HG02678 (cell line): ENCODE measurements around the gene SLAMF6.
"Not testable (repeated sequence)": the region's sequence is repeated elsewhere in the genome, so short reads cannot be mapped to it uniquely, and the experiment has no call there.

Experiments
- ATAC-seq: cut with Tn5 transposase; IDR thresholded peaks from one replicate; pipeline ENCODE4 v1.9.1; 2021; ENCODE audit warnings: mild to moderate bottlenecking, moderate library complexity; ENCODE audit not compliant: unreplicated experiment

Gene SLAMF6

GRCh38 chr1:160517519-160517918 lies 5.5 kb downstream of the SLAMF6 start:
- not testable (repeated sequence) for ATAC-seq

DNA sequence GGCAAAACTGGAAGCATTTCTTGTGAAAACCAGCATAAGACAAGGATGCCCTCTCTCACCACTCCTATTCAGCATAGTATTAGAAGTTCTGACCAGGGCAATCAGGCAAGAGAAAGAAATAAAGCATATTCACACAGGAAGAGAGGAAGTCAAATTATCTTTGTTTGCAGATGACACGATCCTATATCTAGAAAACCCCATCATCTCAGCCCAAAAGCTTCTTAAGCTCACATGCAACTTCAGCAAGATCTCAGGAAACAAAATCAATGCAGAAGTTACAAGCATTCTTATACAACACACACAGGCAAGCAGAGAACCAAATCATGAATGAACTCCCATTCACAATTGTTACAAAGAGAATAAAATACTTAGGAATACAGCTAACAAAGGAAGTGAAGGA lies 7.1 kb downstream of the SLAMF6 start:
- ATAC-seq = not testable (repeated sequence)

DNA sequence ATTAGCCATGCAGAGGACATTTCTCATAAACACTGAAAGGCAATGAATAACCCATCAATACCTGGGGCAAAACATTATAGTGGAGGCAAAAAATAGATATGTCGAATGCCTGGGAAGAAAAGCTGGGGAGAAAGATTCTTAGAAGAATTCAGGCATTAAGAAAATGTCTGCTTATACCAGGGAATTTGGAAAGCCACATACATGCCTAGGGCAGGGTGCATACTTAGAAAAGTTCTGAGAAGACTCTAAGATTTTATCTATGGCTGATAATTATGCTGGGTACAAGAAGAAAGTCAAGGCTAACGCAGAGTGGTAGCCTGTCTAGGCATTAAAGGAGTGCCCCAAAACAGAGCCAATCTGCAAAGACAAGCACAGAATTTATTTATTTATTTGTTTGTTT lies 18.4 kb downstream of the SLAMF6 start:
- ATAC-seq = no peak

GRCh38 chr1:160503087-160503486 lies 20.0 kb downstream of the SLAMF6 start:
- no peak for ATAC-seq

- ATAC-seq = no peak
Observed at GRCh38 chr1:160500321-160500990, 22.6 kb downstream of the SLAMF6 start.

GRCh38 chr1:160499631-160500030 lies 23.4 kb downstream of the SLAMF6 start:
- no peak for ATAC-seq

DNA sequence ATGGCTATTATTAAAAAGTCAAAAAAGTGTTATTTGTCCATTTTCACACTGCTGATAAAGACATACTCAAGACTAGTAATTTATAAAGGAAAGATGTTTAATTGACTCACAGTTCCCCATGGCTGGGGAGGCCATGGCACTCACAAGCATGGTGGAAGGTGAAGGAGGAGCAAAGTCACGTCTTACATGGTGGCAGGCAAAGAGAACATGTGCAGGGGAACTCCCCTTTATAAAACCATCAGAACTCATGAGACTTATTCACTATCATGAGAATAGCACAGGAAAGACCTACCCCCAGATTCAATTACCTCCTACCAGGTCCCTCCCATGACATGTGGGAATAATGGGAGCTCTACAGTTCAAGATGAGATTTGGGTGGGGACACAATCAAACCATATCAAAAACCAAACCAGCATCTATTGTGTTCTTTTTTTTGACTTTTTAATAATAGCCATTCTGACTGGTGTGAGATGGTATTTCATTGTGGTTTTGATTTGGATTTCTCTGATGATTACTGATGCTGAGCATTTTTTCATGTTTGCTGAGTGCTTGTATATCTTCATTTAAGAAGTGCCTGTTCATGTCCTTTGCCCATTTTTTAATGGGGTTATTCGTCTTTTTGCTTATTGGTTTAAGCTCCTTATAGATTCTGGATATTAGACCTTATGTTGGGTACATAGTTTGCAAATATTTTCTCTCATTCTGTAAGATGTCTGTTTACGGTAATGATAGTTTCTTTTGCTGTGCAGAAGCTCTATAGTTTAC lies 24.6 kb downstream of the SLAMF6 start:
- ATAC-seq = not testable (repeated sequence)

GRCh38 chr1:160496334-160496733 lies 26.7 kb downstream of the SLAMF6 start:
- no peak for ATAC-seq

DNA sequence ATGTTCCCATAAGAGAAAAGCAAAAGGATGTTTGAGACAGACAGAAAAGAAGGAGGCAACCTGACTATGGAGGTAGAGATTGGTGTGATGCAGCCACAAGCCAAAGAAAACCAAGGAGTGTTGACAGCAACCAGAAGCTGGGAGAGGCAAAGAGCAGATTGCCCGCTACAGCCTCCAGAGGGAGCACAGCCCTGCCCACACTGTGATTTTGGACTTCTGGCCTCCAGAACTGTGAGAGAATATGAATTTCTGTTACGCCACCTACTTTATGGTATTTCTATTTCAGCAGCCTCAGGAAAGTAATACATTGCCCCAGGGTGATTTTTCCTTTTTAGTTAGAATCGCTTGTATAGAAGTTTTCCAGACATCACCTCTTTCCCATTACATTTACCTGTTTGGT lies 28.4 kb downstream of the SLAMF6 start:
- no peak for ATAC-seq

DNA sequence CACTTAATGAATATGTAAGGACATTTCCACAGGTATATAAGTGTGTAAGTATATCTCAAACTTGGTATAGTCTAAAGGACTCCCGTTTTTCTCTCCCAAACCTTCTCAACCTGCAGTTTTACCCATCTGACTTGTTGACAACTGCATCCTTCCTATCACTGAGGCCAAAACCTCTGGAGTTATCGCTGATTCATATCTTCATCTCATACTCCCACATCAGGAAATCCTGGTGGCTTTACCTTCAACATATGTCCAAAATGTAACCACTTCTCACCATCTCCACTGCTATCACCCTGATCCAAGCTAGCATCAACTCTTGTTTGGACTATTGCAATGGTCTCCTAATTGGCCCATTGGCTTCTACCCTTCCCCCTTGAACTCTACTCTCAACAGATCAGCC lies 30.4 kb downstream of the SLAMF6 start:
- no peak for ATAC-seq

- no peak for ATAC-seq
Observed at GRCh38 chr1:160491981-160492380, 31.1 kb downstream of the SLAMF6 start.

DNA sequence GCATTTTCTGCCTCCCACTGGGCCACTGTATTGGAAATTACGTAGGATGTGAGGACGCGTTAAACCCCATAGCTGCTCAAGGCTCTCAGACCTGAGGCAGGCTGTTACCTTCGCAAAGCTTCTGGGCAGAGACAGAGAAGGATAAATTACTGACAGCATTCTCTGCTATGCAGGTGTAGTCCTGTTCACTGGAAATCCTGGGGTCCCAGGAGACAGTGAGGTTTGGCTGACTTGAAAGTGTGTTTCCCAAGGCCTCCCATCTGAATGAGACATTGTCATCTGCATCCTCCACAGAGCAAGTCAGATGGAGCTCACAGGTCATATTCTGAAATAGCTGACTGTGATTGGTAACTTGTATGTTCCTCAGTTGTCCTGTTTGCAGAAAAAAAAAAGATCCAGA lies 32.0 kb downstream of the SLAMF6 start:
- ATAC-seq = no peak

DNA sequence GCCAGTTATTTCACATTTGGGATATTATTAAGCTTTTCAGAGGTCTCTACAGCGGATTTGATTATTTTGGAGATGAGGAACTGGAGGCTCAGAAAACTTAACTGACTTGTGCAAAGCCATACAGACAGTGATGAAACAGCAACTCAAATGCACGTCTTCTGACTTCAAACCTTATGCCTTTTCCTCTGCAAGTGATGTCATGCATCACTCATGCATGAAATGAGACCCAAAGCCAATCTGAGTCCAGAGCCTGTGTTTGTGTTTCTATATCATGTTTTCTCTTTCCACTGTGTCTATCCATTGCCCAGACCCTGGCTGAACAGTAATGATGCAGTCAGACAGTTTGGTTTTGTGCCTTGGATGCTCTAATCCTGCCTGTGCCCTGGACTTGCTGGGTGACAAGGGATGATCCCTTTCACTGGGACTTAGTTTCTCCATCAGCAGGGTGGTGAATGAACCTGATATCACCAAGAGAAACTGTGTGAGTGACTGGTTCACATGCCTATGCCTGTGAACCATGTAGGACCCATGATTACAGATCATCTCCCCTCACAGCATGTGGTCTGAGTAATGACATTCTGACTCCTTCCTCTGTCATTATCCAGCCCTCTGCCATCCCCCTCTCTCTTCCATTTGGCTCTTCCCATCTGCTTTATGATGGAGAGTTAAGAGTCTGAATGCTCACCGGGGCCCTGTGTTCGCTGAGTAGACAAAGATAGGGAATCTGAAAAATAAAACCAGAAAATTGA lies 33.4 kb downstream of the SLAMF6 start:
- ATAC-seq = no peak

DNA sequence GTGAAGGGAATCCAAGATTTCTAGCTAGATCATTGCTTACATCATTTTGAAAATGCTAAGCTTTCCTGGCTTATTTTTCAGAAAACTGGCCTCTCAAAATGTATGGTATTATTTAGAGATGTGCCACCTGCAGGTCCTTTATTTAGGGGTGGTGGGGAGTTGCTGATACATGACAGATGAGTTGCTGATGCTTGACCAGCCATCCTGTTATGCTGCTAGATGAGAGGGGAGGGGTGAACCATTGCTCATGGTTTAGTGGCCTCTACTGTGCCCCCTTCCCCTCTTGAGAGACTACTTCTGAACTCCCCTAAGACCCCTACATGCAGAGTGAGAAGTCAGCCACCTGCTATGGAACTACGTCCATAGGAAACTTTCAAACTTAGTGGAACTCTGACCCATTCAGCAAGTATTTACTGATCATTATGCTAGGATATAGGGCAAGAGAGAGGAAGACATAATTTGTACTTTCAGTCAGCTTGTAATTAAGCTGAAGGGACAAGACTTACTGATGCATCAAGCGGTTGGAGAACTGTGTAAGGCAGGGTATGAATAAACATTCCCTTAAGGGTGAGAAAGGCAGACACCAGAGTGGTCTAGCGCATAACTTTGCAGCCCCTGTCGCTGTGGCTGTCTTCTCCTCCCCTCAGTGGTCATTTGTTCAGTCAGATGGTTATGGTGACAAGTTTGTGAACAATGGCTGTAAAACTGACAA lies 34.6 kb downstream of the SLAMF6 start:
- no peak for ATAC-seq

GRCh38 chr1:160486453-160486852 lies 36.6 kb downstream of the SLAMF6 start:
- ATAC-seq = no peak

- no peak for ATAC-seq
Observed at GRCh38 chr1:160483505-160484185, 39.4 kb downstream of the SLAMF6 start.

GRCh38 chr1:160481979-160482596 lies 41.0 kb downstream of the SLAMF6 start:
- ATAC-seq = no peak

DNA sequence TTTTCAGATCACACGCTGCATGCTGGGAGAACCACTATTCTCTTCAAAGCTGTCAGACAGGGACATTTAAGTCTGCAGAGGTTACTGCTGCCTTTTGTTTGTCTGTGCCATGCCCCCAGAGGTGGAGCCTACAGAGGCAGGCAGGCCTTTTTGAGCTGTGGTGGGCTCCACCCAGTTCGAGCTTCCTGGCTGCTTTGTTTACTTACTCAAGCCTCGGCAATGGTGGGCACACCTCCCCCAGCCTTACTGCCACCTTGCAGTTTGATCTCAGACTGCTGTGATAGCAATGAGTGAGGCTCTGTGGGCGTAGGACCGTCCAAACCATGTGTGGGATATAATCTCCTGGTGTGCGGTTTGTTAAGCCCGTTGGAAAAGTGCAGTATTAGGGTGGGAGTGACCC lies 42.3 kb downstream of the SLAMF6 start:
- ATAC-seq = not testable (repeated sequence)

- ATAC-seq = not testable (repeated sequence)
Observed at GRCh38 chr1:160479091-160479490, 44.0 kb downstream of the SLAMF6 start.
